ENCODE data around the gene BET1.

The BET1 gene

GRCh38 chr7:93957767-93958166, 46.4 kb downstream of the BET1 start:
- DNase-seq, result no peak

- DNase-seq, result no peak
Measured at GRCh38 chr7:93955304-93955703, 48.9 kb downstream of the BET1 start.

- peak; percentile 64 for DNase-seq
Measured at GRCh38 chr7:93949423-93949822, 54.7 kb downstream of the BET1 start.

DNA sequence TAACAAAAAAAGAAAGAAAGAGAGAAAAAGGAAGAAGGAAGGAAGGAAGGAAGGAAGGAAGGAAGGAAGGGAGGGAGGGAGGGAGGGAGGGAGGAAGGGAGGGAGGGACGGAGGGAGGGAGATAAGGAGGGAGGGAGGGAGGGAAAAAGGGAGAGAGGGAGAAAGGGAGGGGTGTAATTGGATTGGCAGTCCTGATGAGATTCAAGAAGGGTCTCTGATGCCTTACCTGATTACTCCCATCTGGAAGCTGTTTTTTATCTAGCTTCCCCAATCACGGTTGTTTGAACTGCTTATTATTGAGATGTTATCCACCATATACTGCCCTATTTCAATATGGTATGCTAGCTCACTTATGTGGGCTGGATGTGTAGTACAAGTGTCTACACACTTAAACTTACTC, 55.3 kb downstream of the BET1 start:
- no peak for DNase-seq

- peak; percentile 79 for DNase-seq
Measured at GRCh38 chr7:93948106-93948505, 56.0 kb downstream of the BET1 start.

GRCh38 chr7:93945756-93946535, 58.2 kb downstream of the BET1 start:
- DNase-seq, result peak; percentile 79

DNA sequence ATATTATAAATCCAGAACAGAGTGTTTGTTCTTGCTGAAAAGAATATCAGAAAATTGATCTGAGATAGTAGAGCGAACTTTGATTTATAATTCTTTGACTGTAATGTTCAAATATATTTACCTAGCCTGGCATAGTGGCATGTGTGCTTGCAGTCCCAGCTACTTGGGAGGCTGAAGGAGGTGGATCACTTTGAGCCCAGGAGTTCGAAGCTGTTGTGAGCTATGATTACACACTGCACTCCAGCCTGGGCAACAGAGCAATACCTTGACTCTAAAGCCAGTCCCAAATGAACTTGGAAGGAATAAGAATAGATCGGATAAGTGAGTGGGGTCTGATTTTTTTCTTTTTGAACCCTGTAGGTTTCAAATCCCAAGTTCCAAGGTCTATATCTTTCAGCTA, 59.1 kb downstream of the BET1 start:
- DNase-seq, result no peak

GRCh38 chr7:93944673-93945072, 59.5 kb downstream of the BET1 start:
- DNase-seq, result no peak

- DNase-seq, result no peak
Measured at GRCh38 chr7:93943816-93944540, 60.2 kb downstream of the BET1 start.

Measured in fibroblast of skin of scalp (primary cell).